Measurements from ENCODE around the gene ACOT13.
"Not testable (repeated sequence)": the region's sequence is repeated elsewhere in the genome, so short reads cannot be mapped to it uniquely, and the experiment has no call there.

The ACOT13 gene

DNA sequence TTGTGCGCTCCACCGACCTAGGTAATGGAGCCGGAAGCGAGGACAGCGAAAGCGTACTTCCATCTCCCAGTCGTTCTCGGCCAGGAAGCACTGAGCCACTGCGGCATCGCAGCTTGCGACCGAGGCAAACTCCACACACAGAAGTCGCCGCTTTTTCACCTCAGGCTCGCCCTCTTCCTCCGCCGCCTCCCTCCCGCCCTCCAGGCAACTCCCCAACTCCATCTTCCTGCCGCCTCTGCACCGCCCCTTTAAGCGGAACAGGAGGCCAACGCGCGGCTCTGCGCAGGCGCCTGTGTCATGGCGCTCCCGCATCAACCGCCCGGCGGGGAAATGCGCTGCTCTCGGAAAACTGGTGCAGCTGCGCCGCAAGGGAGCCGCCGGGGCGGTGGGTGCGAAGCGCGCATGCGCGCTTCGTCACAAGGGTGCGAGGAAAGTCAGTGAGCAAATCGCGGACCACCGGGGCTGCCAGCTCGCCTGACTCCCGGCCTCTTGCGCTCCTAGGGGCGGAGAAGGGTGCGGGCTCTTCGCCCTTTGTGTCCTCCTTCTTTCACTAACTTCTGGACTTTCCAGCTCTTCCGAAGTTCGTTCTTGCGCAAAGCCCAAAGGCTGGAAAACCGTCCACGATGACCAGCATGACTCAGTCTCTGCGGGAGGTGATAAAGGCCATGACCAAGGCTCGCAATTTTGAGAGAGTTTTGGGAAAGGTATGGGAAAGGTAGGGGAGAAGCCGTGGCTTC lies at the start of gene ACOT13, which contains the start of gene TDP2:
Gene ACOT13, plus strand, starts transcription at position 437 of the 737 bp plus-strand sequence. Its CDS starts 187 bp downstream, at position 624.
Gene TDP2, minus strand, starts transcription at position 259 of the 737 bp plus-strand sequence. Its CDS starts 37 bp downstream, at position 222.
- DNase-seq = peak; percentile 93 to 95

- no peak for DNase-seq
Measured at GRCh38 chr6:24619661-24620060, 47.2 kb upstream of the ACOT13 start.

DNA sequence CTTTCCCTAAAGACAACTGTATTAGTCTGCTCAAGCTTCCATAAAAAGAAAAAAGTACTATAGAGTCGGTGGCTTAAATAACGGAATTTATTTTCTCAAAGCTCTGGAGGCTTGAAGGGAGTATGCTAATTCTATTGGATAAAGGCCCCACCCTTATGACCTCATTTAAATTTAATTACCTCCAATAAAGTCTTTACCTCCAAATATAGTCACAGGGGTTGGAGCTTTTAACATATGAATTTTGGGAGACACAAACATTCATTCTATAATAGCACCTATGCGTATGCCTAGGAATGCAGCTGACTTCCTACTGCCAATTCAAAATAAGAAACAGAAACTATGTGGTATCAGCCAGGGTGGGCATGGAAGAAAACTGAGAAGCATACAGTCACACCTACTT lies 46.2 kb upstream of the ACOT13 start:
- DNase-seq = no peak

- DNase-seq = no peak
Measured at GRCh38 chr6:24621626-24622289, 45.1 kb upstream of the ACOT13 start.

DNA sequence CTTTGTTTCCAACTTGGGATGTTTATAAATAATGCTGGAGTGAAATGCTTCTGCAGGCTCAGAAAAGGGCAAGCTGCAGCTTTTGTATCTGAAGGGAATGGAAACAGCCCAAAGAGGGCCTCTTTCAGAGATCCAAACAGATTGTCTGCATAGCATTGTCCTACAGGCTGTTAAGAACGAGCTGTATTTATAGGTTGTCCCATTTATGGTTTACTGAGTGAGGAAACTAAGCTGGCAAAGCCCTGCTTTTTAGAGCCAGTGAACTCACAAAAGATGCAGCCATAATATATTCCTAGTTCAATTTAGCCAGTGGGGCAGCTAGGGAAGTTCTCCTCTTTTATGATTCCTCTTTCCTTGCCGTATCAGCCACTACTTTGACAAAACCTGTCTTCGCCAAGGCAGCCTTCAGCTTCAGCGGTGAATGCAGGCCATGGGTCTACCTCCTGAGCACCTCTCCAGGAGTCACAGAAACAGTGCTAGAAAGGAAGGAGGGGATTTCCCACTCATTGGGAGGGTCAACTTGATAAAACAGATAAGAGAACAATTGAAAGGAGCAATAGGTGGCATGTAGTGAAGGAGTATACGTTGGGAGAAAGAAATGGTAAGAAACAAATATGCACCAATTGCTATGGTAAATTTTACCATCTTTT lies 35.9 kb upstream of the ACOT13 start:
- no peak for DNase-seq

DNA sequence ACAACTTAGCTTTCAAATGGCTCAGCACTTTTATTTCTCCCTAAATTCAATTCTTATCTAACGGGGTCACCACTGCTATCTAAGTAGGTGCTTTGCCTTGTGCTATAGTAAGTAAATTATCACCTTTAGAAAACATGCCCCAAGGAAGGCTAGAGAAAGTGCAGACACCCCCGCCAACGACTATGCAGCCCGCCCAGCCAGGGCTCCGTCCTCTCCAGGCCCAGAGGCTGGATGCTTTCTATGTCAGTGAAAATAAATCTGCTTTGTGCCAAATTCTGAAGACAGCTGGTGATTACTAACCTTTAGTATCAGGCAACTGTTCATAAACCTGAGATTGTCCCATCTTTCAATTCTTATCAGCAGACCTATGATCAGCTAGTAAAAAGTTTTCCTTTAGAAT lies 35.2 kb upstream of the ACOT13 start:
- no peak for DNase-seq

- DNase-seq = no peak
Measured at GRCh38 chr6:24632573-24632972, 34.3 kb upstream of the ACOT13 start.

DNA sequence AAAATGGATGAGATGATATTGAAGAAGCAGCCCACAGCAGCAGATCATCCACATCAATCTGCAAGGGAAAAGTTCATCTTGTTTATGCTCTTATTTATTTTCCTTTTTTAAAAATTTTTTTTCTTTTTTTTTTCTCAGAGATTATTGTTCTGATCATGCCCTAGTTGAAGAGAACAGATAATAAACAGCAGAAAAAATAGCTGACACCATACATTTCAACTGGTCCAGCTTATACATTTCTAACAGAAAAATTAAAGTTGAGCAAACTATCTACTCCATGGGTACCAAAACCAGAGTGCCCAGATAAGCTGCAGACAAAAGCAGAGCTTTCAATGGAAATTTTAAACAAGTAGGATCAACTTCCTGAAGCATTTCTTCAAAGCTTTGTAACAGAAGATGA lies 30.2 kb upstream of the ACOT13 start:
- DNase-seq = no peak

DNA sequence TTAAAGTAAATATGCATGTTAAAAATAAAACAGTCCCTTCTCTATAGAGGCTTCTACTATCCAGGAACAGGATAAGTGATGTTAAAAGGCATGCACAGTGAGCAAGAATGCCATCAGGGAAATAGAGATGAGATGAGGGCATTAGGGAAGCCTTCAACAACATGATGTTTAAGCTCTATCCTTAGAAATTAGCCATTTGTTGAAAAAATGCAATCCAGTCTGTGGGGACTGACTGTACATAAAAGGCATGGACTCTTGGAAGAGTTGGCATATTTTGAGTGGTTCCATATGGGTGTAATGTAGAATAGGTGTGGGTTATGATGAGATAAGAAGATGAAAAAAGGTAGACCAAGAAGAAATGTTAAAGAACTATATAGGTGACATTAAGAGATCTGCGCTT lies 26.7 kb upstream of the ACOT13 start:
- DNase-seq = no peak

DNA sequence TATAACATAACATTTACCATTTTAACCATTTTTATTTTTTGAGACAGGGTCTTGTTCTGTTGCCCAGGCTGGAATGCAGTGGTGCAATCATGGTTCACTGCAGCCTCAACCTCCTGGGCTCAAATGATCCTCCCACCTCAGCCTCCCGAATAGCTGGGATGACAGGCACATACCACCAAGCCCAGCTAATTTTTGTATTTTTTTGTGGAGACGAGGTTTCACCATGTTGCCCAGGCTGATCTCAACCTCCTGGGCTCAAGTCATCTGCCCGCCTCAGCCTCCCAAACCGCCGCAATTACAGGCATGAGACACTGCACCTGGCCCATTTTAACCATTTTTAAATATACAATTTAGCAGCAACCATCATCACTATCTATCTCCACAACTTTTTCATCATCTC lies 26.2 kb upstream of the ACOT13 start:
- not testable (repeated sequence) for DNase-seq

DNA sequence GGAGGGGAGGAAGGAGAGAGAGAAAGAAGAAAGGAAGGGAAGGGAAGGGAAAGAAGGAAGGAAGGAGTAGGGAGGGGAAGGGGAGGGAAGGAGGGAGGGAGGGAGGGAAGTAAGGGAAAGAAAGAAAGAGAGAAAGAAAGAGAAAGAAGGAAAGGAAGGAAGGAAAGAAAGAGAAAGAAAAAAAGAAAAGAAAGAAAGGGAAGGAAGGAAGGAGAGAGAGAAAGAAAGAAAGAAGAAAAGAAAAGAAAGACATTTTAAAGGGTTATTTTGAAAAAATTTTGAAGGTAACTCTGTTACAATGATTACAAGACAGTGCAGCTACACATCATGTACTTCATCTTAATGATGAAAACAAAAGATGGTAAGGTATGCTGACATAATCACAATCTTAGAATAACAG lies 24.8 kb upstream of the ACOT13 start:
- DNase-seq = no peak

DNA sequence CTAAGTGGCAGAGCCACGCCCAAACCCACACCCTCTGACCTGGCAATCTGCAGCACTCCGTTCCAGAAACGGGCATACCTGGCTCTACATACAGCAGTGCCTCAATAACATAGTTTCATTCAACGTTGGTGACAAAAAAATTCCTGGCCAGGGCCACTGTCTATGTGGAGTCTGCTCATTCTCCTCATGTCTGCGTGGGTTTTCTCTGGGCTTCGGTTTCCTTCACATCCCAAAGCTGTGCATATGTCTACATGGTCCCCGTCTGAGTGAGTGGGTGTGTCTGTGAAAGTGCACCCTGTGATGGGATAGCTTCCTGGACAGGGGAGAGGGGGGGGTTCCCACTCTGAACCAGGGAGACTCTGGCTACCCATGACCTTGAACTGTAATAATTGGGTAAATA lies 23.0 kb upstream of the ACOT13 start:
- no peak for DNase-seq

DNA sequence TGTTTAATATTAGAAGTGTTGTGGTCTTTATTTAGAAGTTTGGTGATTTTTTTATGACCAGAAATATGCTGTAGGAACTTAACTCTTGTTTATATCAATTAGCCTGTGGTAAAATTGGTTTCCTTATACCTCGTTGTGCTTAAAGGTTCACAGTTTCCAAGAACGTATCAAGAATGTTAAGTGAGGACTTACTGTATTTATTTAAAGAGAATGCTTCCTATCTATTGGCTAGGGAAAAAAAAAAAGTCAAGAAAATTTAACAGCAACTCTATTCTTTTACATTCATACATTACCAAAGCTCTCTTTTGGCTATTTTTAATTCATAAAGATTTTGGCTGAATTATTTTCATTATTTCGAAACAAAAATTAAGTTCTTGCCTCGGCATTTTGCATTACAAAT lies 22.5 kb upstream of the ACOT13 start:
- DNase-seq = no peak

DNA sequence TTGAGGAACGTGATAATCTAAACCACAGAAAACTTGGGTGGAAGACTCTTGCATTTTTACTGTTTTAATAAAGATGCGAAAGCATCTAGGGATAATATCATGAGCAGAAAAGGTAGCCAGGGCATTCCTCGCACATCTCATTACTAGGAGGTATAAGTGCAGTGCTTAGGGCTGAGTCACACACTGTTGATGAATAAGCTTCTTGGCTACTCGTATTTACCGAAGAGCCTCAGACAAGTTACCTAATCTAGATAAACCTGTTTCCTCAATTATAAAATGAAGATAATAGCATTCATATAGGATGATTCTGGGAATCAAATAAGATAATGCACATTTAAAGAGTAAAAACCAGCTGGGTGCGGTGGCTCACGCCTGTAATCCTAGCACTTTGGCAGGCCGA lies 20.1 kb upstream of the ACOT13 start:
- DNase-seq = no peak

GRCh38 chr6:24648276-24648675 lies 18.6 kb upstream of the ACOT13 start:
- no peak for DNase-seq

DNA sequence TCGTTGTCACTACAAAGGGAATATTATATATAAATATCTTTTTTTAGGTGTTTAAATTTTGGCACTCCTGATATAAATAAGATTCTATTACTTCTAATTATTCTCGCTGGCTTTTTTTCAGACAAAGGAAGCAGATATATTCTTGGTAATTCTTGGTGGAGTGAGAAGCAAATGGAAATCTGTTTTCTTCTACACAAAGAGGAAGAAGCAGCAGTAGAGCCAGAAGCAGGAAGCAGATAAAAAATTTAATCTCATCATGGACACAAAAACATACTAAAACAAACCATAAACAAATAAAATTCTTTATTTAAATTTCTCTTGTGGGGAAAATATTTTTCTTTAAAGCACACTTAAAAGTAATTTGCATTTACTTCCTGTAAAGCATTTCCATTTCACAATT lies 17.2 kb upstream of the ACOT13 start:
- DNase-seq = no peak

DNA sequence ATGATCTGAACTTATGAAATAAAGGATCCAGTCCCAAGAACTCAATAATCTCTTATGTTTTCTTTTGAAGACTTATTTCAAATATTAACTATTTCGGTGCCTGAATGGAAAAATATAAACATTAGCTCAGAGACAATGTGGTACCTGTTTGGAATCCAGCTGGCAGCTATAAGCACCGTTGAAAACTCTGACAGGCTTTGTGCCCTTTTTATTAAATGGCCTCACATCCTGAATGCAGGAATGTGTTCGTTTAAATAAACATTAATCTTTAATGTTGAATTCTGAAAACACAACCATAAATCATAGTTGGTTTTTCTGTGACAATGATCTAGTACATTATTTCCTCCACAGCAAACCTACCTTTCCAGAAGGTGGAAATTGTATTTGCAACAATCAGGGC lies 16.5 kb upstream of the ACOT13 start:
- DNase-seq = no peak

GRCh38 chr6:24655215-24655614 lies 11.7 kb upstream of the ACOT13 start:
- no peak for DNase-seq

DNA sequence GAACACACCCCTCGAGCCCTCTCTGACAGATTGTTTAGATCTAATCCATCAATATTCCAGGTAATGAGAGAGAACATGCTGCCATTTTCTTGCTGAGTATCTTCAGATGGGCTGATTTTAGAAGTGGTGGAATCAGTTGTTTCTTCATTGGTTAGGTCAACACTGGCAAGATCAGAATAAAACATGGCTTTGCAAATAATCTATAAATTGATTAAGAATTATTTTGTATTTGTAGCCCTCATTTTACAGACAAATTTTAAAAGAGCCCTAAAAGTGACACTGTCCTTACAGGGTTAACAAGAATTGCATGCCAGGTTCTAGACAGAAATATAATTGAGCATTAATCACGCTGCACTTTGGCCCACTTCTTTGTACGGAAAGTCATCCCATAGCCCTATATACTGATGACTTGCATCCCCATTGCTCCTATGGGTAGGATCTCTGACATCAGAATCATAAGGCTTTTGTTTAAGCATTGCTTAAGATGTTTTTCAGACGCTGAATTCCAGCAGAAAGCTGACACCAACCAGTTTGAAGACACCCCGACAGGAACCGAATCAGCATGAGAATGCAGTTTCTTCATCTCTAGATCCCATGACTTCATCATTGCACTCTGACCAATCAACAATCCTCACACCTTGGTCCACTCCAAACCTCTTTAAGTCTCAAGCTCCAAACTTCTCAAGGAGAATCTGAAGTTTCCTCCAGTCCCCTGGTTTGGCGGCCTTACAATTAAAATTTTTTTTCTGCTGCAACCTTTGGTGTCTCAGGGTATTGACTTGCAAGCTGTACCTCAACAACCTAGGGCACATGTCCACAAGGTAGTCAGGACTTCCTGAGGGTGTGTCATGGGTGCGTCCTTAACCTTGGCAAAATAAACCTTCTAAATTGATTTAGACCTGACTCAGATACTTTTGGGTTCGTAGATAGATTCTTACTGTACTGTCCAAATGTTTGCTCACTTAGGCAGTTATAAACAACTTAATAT lies 8.0 kb upstream of the ACOT13 start:
- DNase-seq = no peak

GRCh38 chr6:24659561-24659960 lies 7.3 kb upstream of the ACOT13 start:
- DNase-seq = no peak

GRCh38 chr6:24660105-24660504 lies 6.8 kb upstream of the ACOT13 start:
- no peak for DNase-seq

DNA sequence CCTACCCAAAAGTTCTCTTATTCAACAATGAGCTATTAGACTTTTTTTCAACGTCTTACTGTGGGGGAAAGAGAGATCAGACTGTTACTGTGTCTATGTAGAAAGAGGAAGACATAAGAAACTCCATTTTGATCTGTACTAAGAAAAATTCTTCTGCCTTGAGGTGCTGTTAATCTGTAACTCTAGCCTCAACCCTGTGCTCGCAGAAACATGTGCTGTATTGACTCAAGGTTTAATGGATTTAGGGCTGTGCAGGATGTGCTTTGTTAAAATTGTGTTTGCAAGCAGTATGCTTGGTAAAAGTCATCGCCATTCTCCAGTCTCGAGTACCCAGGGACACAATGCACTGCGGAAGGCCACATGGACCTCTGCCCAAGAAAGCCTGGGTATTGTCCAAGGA lies 5.1 kb upstream of the ACOT13 start:
- DNase-seq = not testable (repeated sequence)

- no peak for DNase-seq
Measured at GRCh38 chr6:24662236-24662635, 4.6 kb upstream of the ACOT13 start.

Measured in activated CD4-positive, alpha-beta T cell treated with anti-CD3 and anti-CD28 coated beads for 4 hours (primary cell).